A673 (cell line): Measurements from ENCODE around the gene DNAH2.

ENCODE experiments used
- EZH2 ChIP-seq: fragments of 200-600 bp; sonication (generic); IDR thresholded peaks from 2 replicates; pipeline ENCODE4 v1.6.1; 2017; ENCODE audit warnings: borderline replicate concordance, low read depth, mild to moderate bottlenecking, mixed read lengths, antibody characterized with exemption, low read length; ENCODE audit not compliant: poor library complexity, severe bottlenecking
- TF ChIP-seq, protein P1 (sequence below): fragments of 300-800, 200-600 bp; sonication (generic); conservative IDR thresholded peaks from 2 replicates; pipeline ENCODE4 v1.5.1; 2017; ENCODE audit warnings: low read depth, mild to moderate bottlenecking, antibody characterized with exemption, low read length, moderate library complexity, mixed read lengths

DNA sequence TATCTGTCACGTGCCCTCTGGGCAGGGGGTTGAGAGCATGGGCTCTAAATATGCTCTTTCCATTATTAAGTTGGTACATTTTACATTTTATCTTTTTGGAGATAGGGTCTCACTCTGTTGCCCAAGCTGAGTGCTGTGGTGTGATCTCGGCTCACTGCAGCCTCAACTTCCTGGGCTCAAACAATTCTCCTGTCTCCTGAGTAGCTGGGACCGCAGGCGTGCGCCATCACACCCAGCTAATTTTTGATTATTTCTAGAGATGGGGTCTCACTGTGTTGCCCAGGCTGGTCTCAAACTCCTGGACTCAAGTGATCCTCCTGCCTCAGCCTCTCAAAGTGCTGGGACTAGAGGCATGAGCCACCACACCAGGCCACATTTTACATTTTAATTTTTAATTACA is 72.6 kb downstream of the DNAH2 start:
- TF ChIP-seq, protein P1, sequence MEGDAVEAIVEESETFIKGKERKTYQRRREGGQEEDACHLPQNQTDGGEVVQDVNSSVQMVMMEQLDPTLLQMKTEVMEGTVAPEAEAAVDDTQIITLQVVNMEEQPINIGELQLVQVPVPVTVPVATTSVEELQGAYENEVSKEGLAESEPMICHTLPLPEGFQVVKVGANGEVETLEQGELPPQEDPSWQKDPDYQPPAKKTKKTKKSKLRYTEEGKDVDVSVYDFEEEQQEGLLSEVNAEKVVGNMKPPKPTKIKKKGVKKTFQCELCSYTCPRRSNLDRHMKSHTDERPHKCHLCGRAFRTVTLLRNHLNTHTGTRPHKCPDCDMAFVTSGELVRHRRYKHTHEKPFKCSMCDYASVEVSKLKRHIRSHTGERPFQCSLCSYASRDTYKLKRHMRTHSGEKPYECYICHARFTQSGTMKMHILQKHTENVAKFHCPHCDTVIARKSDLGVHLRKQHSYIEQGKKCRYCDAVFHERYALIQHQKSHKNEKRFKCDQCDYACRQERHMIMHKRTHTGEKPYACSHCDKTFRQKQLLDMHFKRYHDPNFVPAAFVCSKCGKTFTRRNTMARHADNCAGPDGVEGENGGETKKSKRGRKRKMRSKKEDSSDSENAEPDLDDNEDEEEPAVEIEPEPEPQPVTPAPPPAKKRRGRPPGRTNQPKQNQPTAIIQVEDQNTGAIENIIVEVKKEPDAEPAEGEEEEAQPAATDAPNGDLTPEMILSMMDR = no peak
- no peak for TF ChIP-seq EZH2
